Gastrocnemius medialis (tissue), 4 donors: ENCODE measurements around the gene SPOCK1.

ENCODE experiments used
- POLR2A ChIP-seq, 2 donors: fragments of 450-650 bp; IDR thresholded peaks; one replicate each; pipeline ENCODE4 v1.6.1; 2017; ENCODE audit warnings: antibody characterized with exemption in 2 of 2, mild to moderate bottlenecking in 2 of 2, moderate library complexity in 2 of 2
- TF ChIP-seq, protein P1 (sequence below), 5 experiments: fragments of 450-650 bp in 3 of 5; fragments of 200-600 bp in 2 of 5; sonication (generic) in 2 of 5; IDR thresholded peaks in 4 of 5; conservative IDR thresholded peaks in 1 of 5; 1 replicate in 4 of 5; 2 replicates in 1 of 5; pipeline ENCODE4 v1.5.1; 2016 to 2019; ENCODE audit warnings: antibody characterized with exemption in 5 of 5, mild to moderate bottlenecking in 3 of 5, moderate library complexity in 3 of 5

DNA sequence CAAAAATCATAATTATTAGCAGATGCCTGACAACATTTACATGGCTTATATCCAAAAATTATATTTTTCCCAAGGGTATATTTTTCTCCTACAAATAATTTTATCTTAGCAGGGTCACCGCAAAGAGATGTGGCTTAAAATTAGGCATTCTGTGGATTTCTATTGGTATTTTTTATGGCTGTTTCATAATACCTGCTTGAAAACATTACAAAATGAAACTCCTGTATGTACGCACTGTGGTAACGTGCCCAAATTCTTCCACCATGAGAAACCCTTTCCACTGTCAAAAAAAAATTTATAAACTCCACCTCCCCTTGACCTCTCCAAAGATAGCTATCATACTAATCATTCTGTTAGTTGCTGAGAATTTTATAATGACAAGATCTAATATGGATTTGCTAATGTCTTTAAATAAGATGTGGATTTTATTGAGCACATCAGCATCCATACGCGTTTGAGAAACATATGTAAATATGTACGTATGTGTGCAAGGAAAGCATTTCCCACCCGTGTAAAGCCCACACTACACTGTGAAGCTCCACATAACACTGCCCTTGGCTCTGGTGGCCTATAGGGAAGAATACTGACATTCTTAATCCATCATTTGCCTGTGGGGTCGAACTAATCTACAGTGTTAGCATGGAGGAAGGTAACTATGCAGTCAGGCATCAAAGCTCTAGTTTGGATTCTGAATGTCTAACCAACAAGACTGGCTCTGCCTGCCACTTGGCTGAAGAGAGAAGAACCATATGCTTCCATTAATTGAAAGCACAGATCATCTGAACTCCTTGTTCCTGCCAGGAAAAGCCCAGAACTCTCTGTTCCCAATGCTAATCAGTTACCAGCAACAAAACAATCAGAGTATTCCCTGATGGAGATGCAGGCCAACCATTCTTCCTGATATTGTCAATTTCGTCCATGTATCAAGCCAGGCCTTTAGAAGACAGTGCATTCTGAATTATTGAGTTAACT, 244.7 kb downstream of the SPOCK1 start:
- TF ChIP-seq, protein P1, sequence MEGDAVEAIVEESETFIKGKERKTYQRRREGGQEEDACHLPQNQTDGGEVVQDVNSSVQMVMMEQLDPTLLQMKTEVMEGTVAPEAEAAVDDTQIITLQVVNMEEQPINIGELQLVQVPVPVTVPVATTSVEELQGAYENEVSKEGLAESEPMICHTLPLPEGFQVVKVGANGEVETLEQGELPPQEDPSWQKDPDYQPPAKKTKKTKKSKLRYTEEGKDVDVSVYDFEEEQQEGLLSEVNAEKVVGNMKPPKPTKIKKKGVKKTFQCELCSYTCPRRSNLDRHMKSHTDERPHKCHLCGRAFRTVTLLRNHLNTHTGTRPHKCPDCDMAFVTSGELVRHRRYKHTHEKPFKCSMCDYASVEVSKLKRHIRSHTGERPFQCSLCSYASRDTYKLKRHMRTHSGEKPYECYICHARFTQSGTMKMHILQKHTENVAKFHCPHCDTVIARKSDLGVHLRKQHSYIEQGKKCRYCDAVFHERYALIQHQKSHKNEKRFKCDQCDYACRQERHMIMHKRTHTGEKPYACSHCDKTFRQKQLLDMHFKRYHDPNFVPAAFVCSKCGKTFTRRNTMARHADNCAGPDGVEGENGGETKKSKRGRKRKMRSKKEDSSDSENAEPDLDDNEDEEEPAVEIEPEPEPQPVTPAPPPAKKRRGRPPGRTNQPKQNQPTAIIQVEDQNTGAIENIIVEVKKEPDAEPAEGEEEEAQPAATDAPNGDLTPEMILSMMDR (IDR thresholded peaks at IDR 0.05 in 4 of 5, conservative IDR thresholded peaks at IDR 0.05 in 1 of 5) = no peak
- TF ChIP-seq POLR2A (IDR thresholded peaks at IDR 0.05) = no peak
